OCI-LY7 (cell line): Measurements from ENCODE around the gene RHOT2.

Source experiments
- EZH2phosphoT487 ChIP-seq: fragments of 200-600 bp; sonication (generic); IDR thresholded peaks from 2 replicates; pipeline ENCODE4 v1.6.1; 2018; ENCODE audit warnings: low read depth, borderline replicate concordance, mild to moderate bottlenecking, mixed run types, antibody characterized with exemption, low read length, moderate library complexity, mixed read lengths
- TF ChIP-seq, protein P1 (sequence below): fragments of 200-600 bp; sonication (generic); conservative IDR thresholded peaks from 2 replicates; pipeline ENCODE4 v1.5.1; 2014; ENCODE audit warnings: mild to moderate bottlenecking, antibody characterized with exemption, low read length, moderate library complexity, mixed read lengths

DNA sequence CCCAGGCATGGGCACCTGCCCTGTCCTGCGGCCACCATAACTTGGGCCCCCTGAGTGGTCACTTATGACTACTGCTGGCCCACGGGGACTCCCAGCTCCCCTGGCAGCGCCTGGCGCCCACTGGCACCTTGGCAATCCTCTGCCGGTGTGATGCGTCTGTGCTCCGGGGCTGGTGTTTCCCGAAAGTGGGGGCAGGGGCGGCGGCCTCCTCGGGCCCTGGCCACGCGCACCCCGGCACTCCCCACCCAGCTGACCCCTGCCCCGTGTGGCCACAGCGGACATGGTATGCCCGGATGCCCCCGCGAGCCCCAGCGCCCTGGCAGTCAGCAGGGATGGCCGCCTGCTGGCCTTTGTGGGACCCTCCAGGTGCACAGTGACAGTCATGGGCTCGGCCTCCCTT, 10.4 kb upstream of the RHOT2 start:
- TF ChIP-seq, protein P1, sequence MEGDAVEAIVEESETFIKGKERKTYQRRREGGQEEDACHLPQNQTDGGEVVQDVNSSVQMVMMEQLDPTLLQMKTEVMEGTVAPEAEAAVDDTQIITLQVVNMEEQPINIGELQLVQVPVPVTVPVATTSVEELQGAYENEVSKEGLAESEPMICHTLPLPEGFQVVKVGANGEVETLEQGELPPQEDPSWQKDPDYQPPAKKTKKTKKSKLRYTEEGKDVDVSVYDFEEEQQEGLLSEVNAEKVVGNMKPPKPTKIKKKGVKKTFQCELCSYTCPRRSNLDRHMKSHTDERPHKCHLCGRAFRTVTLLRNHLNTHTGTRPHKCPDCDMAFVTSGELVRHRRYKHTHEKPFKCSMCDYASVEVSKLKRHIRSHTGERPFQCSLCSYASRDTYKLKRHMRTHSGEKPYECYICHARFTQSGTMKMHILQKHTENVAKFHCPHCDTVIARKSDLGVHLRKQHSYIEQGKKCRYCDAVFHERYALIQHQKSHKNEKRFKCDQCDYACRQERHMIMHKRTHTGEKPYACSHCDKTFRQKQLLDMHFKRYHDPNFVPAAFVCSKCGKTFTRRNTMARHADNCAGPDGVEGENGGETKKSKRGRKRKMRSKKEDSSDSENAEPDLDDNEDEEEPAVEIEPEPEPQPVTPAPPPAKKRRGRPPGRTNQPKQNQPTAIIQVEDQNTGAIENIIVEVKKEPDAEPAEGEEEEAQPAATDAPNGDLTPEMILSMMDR, result no peak
- TF ChIP-seq EZH2phosphoT487, result no peak
